NCI-H187 treated with DMSO at 0.1 percent for 48 hours (cell line): Measurements from ENCODE around the gene PLCH1.

ENCODE experiments used
- DNase-seq: peaks from one replicate; lab custom pipeline; 2025; lab: John Stamatoyannopoulos, UW

Gene PLCH1

DNA sequence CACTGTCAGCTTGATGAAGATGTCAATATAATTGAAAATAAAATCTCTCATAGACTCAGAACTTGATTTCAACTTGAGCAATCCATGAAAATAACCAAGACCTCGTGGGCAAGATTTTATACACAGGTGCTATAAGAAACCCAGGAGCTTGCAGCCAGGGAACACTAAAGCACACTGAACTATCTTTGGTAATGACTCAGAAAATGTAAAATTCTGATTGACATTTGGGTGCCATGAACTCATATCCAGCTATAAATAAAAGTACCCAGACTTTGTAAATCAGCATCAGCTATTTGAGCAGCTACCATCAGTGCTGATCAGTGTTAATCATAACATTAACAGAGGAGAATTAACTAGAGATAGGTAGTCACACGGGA, 61.5 kb downstream of the PLCH1 start:
- no peak for DNase-seq

DNA sequence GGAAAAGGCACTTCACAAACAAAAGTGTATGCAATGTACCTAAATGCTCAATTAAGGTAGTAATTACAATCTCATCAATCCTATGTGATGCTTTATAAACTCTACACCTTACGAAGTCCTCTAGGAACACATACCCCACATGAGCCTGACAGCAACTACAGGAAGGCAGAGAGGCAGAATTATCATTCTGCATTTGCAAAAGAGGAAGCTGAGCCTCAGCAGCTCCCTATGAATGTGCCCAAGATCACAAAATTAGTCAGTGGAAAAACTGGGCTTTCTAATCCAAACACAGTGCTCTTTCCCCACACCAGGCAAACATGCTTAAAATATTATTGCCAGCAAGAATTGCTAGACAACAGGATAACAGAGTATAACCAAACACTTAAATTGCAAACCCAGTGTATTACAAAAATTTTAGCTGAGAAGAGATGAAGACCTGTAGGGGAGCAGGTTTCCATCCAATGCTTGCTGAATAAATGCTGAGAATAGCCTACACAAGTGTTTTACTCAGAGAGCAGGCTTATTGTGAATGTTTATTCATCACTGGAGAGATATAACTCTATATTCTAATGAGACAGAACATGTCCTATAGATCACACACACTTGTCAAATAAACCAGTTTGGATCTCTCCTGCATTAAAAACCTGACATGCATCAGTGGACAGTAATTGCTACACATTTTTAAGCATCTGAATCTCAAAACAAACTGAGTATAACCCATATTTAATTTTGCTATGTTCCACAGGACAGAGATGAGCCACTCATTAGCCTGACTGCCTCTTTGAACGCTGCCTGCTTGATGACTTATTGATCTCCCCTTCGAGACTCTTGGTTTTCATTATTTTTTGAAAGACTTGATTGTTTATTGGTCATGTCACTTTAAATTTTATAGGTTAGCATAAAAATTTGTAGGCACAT, 62.2 kb downstream of the PLCH1 start:
- DNase-seq = no peak

DNA sequence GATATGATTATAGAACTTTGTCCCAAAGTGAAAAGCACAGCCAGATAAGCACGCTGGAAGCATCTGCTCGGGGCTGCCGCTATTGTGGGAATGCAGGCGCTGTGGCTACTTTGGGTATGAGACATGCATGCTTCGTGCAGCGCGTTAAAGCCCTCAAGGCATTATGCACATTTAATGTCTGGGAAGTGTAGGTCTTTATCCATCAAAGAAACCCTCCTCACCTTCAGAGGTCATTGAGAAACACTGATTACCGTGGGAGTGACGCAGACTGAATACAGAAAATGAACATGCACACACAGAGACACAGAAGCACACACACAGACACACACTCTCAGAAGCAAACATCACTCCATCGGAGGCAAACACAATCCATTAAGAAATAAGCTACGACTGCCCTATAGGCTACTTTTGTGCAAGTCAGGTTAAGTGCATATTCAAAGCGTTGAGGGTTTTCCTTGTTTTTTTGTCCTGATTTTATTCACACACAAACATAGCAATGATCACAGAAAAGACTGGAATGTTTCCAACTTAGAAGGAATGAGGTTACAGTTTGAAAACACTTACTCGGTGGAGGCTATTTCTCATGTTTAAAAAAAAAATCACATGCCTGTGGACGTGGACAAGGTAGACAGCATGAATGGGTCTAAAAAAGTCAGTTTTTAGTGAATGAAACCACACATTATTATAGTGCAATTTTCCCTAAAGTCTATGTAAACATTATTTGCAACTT, 68.5 kb downstream of the PLCH1 start:
- DNase-seq = no peak

DNA sequence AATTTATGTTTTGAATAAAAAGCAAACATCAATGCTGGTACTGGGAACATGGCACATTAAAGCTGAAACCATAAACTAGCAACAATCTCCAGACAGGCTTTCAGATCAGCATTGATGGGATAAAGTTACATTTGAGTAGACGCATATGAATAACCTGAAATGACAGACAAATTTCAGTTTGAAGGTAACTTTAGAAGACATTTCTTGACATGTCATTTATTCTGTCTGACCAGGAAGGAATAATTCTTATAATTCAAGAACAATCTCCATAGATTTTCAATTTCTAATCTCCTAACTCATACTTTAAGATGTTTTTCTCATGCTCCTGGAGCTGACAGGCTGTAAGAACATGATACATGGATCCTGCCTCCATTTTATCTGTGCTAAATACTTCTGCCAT, 69.8 kb downstream of the PLCH1 start:
- DNase-seq = no peak

DNA sequence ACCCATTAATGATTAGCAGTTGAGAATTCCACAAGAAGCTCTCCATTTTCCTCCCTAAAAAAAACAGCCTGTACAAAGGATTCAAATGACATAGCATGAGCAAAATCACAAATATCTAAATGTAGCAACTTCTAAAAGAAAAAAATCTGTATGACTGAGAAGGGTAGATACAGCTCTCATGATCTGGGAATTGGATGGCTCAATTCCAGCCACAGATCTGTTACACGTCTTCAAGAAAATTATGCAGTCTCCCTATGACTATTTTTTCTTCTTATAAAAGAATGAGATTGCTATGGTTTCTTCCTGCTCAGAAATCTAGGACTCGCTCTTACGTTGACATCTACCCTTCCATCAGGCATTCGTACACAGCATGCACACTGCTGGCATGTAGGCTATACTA, 71.5 kb downstream of the PLCH1 start:
- no peak for DNase-seq

DNA sequence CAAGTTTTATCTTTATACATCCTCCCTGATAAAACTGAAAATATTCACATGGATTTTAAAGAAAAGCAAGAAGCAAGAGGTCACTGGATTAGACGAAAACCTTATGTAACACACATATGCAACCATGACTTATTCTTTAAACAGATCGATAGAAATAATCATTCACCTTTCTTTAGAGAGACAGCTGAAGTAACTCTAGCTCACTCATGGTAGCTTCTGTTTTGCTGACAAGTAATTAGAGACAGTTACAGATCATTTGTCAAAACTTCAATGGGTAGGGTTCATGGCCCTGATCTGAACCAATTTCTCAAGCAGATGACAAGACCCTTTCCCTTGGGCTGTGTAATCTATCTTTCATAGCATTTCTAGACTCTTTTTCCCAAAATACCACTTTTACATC, 74.5 kb downstream of the PLCH1 start:
- DNase-seq = no peak

DNA sequence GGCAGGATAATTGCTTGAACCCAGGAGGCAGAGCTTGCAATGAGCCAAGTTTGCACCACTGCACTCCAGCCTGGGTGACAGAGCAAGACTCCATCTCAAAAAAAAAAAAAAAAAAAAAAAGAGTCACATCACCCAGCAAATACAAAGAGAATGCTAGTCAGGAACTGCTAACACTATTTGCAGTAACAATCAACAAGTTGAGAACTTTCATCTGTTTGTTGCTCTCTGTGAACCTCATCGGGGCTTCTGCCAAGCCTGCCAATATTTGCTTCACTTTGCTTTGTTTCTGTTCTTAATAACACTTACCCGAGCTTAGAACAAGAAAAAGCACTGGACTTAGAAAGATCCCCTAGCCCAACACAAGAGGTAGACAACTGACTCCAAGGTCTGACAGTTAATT, 76.9 kb downstream of the PLCH1 start:
- no peak for DNase-seq

DNA sequence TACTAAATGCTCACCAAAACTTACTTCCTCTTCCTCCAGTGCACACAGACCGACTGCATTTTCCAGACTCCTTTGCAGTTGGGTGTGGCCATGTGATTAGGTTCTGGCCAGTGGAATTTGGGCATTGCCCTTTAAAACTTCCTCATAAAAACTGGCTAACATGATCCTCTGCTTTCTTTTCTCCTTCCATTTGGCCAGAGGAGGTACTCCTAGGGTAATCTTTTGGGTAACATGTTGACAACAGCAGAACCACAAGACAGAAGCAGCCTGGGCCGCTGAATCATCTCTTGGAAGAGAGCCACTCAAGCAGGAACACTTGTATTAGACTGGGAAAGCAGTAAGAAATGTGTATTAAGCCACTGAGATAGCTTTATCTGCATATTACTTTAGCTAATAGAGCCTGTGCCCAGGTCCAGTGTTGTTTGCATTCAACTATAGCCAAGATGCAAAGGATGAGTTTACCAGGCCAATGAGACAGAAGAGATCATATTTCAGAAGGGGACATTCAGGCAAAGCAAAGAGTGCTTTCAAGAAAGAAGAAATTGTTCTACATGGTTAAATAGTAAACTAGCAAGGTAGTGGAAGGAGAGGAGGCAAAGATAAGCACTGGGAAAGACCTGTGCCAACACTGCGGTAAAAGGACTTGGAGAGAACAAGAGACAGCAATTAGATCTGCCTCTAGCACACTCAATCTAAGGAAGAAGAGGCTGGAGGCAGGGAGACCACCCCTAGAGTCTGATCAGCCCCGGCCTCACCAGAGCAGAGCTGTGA, 79.8 kb downstream of the PLCH1 start:
- no peak for DNase-seq

DNA sequence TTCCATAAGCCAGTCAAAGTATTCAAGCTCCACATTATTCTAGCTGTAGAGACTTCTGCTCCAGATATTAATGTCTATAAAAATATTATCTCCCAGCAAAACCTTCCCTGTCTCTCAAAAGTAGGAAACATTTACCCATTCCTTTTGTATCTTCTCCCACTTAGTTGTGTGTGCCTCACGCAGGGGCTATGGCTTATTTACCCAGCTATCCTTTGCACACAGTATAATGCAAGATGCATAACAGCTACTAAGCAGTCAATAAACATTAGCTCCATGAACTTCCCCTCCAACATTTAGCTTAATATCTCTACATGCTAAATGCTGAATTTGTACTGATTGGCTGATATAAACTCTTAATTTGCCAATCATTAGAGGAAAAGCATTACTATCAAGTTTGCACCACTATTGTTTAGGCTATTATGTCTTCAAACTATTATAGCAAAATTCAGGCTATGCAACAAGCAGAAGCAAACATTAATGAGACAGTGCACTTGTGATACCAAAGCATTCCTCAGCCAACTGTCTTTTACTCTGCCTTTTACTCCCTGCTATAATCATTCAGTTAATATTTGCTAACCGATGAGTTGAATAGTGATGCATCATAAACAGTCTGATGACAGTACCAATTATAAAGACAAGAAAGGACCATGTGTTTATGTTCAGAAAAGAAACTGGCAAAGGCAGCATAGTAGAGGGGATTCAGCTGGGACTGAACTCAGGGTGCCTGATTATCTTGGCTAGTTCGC, 81.2 kb downstream of the PLCH1 start:
- no peak for DNase-seq

DNA sequence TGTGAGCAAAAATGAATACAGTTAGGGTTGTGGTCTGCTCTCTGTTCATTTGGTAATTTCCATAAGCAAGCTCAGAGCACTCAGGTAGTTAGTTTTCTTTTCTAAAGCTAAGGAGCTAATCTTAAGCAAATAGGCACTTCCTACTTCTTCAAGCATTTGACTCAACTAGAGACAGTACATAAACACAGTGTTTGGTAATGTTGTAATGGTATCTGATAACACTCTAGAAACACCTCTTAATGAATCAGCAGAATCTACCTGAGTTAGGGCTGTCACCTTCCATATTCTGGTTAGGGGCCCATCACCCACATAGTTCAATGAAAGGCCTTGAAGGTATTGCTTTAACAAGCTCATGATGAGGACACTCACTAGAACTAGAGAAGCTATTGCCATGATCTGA, 83.1 kb downstream of the PLCH1 start:
- no peak for DNase-seq

DNA sequence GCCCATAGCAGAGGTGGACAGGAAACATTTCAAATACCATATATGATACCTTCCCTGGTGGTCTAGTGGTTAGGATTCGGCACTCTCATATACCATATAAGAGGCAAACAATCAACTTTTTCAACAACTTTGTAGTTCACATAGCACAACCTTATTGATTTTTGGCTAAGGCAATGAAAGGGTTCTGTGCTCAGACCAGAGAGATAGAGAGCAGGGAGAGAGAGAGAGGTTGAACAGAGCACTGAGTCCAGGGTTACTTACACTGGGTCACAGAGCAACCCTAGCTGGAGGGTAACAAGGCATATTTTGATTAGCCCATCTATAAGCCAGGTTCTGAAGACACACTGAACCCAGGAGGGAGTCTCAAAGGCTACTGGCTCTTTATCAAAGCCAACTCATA, 83.8 kb downstream of the PLCH1 start:
- DNase-seq = no peak

DNA sequence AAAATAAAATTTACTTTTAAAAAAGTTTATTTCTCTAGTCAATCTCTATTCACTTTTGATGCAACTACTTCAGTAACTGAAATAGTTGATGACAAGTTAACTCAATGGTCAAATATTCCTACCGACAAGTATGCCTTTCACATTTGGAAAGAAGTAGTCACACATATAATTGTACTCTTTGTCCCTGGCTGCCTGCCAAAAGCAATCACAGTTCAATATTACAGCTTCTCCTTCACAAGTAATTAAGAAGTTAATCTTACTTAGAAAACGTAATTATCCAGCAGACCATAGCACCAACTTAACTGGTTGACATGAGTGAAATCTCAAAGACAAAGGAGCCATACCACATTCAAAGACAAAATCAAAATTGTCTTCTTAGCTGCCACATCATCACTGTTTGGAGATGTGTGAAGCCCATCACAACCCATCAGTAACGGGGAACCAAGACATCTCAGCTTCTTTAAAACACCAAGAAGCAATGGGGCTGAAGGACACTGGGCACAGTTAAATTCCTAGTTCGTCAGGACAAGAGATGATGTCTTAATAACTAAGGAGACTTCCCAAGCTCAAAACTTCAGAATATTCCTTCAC, 86.1 kb downstream of the PLCH1 start:
- no peak for DNase-seq

DNA sequence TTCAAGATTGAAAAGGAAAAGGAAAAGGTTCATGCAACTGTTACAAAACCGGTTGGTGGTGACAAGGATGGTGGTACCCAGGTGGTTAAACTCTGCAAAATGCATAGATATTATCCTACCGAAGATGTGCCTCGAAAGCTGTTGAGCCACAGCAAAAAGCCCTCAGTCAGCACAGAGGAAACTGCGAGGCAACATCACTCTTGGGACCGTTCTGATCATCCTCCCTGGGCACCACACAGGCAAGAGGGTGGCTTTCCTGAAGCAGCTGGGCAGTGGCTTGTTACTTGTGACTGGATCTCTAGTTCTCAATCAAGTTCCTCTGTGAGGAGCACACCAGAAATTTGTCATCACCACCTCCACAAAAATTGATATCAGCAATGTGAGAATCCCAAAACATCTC, 86.9 kb downstream of the PLCH1 start:
- DNase-seq = no peak

DNA sequence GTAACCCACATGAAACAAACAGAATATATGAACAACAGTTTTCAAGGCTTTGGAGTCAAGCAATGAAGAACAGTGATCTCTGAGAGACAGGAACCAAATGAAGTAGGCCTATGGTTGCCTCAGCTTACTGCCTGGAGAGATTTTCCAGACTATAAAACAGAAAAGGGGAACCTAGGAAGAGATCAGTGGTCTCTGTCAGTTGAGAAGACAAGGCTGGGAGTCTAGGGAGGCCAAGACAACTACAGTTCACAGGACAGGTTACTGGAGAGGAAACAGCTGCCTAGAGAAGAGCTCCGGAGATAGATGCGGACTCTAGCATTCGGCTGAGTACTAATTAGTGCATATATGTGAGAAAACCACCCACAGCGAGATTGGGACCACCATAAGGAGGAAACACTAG, 87.7 kb downstream of the PLCH1 start:
- no peak for DNase-seq

DNA sequence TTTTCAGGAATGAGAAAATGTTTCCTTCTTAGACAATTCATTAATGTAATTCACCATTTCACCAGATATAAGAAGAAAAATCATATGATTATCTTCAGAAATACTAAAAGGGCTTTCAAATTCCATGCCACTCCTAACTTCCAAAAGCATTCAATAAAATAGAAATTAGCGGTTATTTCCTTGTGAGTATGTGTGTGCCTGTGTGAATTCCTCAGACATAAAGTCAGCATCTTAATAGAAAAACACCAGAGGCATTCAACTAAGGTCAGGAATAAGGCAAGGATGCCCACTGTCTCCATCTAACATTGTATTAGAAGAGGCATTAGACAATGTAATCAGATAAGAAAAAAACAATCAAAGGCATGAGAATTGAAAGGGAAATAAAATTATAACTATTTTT, 88.4 kb downstream of the PLCH1 start:
- DNase-seq = no peak

DNA sequence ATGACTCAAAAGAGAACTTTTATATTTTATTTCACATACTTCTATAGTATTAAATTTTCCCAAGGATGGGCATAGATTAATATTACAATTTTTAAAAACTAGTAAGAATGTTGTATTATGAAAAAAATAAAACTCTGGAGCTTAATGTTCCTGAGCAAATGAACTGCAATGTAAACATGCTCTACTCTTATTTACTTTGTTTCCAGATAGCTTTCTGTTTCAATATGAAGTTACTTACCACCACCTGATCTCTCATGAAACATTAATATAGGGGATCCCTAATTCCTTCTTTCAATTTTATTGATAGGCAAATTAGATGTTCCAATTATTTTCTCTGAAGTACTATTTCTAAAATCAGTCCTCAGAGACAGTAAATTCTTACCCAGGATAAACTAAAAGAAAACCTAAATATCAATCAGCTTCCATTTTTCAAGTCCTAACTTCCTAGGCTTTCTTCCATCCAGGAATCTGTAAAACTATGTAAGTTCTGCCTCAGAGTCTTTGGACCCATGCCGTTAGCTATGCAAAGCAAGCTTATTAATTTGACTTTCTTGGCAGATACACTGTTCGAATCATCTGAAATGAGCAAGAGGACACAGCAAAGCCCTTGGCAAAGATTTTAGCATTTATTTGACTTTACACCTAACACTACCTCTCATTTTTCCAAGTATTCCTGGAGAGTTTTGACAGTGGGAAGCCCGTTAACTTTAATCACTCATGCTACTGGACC, 93.2 kb downstream of the PLCH1 start:
- DNase-seq = no peak

DNA sequence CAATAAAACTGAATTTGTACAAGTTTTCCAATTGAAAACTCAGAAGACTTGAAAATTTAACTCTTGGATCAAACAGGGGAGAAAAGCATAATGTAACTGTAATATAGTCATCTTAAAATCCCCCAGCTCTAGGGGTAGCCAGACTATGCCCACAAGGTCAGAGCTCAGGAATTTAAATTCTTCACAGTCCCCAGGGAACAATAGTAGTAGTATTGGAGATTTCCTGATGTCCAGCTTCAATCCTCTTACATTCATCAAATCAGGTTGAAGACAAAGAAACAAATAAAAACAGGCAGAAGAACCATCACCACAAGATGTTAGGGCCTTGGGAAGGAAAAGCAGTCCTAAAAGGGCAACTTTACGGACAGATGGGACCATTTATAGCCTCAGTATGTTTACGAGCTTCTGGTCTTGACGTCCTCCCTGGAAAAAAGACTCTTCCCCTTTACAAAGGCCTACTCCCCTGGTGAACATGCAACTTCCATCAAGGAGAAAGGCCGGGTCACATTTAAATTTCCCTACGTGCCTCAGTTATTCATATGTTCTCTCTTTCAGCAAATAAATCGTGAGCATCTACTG, 96.8 kb downstream of the PLCH1 start:
- DNase-seq = no peak

DNA sequence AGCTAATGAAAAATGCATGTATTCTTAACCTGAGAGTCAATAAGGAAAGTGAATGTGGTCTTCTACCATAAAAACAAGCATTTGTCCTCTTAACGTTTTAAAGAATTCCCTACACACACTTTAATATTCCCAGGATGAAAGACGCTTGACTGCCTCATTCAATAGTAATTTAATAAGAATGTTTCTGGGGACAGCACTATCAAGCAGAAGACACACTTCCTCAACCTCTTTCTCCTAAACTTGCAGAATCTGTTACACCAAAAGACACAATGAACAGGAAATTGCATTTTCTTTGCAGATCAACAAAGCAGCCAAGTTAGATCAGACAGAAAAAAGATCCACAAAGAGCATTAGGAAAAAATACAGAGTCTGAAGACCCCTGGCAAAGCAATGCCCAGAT, 97.7 kb downstream of the PLCH1 start:
- no peak for DNase-seq

DNA sequence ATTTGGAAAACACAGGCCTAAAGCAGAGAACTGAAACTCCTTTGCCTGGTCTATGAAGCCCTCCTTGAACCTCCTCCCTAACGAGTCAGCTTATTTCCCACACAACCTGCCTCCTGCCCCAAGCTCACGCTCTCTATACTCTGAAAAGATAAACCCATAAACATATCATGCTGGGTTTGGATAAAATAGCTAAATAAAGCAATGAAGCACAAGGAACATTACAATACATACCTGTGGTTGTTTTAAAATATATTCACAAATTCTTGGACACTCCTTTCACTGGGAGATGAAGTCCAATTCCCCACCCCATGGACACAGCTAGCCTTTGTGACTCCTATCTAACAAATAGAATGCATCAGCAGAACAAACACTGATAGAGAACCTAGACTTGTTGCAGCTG, 98.2 kb downstream of the PLCH1 start:
- no peak for DNase-seq

DNA sequence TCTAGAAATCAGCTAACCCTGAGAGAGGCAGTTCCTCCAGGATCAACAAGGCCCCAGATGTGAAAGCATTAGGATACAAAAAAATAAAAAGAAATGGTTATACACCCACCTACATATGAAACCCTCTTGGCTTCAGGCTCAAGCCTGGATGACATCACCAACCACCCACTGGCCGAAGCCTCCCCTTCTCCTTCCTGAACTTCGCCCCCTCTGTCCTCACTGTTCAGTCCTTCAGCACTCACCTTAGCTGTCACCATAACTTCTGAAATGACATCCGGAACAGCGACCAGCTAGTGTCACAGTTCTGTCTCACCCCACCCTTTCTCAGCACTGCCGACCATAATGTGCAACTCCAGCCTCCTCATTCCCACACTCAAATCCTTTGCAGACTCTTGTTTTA, 98.7 kb downstream of the PLCH1 start:
- DNase-seq = no peak
